DOHH2 (cell line): ENCODE results near the gene LOC128125822.
"Not testable (repeated sequence)": the region's sequence is repeated elsewhere in the genome, so short reads cannot be mapped to it uniquely, and the experiment has no call there.

Source experiments
- H3F3A ChIP-seq: fragments of 200-600 bp; sonication (generic), shearing (Covaris generic); 2 replicates; pipeline ENCODE4 v1.6.0; 2016; ENCODE audit warnings: antibody characterized with exemption, mild to moderate bottlenecking; ENCODE audit not compliant: control insufficient read depth, insufficient read depth
- H3K27ac ChIP-seq: fragments of 200-600 bp; sonication (generic); 2 replicates; pipeline ENCODE4 v1.5.1; 2014; ENCODE audit warnings: low read depth, mild to moderate bottlenecking, low read length, moderate library complexity
- H3K27me3 ChIP-seq: fragments of 200-600 bp; sonication (generic); 2 replicates; pipeline ENCODE4 v1.6.1; 2014; ENCODE audit warnings: mild to moderate bottlenecking, low read length, mixed read lengths; ENCODE audit not compliant: control insufficient read depth
- H3K36me3 ChIP-seq: fragments of 200-600 bp; sonication (generic); 2 replicates; pipeline ENCODE4 v1.6.1; 2014; ENCODE audit warnings: mild to moderate bottlenecking, low read length, moderate library complexity, mixed read lengths; ENCODE audit not compliant: control insufficient read depth
- H3K4me1 ChIP-seq: fragments of 200-600 bp; sonication (generic); 2 replicates; pipeline ENCODE4 v1.6.1; 2014; ENCODE audit warnings: mild to moderate bottlenecking, low read length, mixed read lengths; ENCODE audit not compliant: control insufficient read depth
- H3K4me2 ChIP-seq: fragments of 200-600 bp; sonication (generic); 2 replicates; pipeline ENCODE4 v1.6.0; 2014; ENCODE audit warnings: mild to moderate bottlenecking, low read length, moderate library complexity
- H3K4me3 ChIP-seq: fragments of 200-600 bp; sonication (generic); 2 replicates; pipeline ENCODE4 v1.5.1; 2014; ENCODE audit warnings: mild to moderate bottlenecking, low read length, mixed read lengths
- H3K79me2 ChIP-seq: fragments of 200-600 bp; sonication (generic); 2 replicates; pipeline ENCODE4 v1.6.1; 2014; ENCODE audit warnings: mild to moderate bottlenecking, low read length, mixed read lengths; ENCODE audit not compliant: control insufficient read depth
- H3K9me2 ChIP-seq: fragments of 200-600 bp; sonication (generic); replicated peaks from 2 replicates; pipeline ENCODE4 v1.6.1; 2014; ENCODE audit warnings: mild to moderate bottlenecking, low read length, mixed read lengths; ENCODE audit not compliant: control insufficient read depth
- H3K9me3 ChIP-seq: fragments of 200-600 bp; sonication (generic); 2 replicates; pipeline ENCODE4 v1.6.1; 2014; ENCODE audit warnings: antibody characterized with exemption, low read length, mixed read lengths; ENCODE audit not compliant: control insufficient read depth, insufficient read depth
- H4K20me1 ChIP-seq: fragments of 200-600 bp; sonication (generic); 2 replicates; pipeline ENCODE4 v1.6.0; 2014; ENCODE audit warnings: low read depth, mild to moderate bottlenecking, antibody characterized with exemption, low read length, moderate library complexity; ENCODE audit not compliant: control insufficient read depth, insufficient read depth
- CTCF ChIP-seq: fragments of 200-600 bp; sonication (generic); IDR thresholded peaks from one replicate; pipeline ENCODE4 v1.5.1; 2014; ENCODE audit warnings: antibody characterized with exemption, mild to moderate bottlenecking, low read depth, low read length; ENCODE audit not compliant: poor library complexity, severe bottlenecking
- EZH2phosphoT487 ChIP-seq: fragments of 200-600 bp; sonication (generic); IDR thresholded peaks from 2 replicates; pipeline ENCODE4 v1.6.1; 2017; ENCODE audit warnings: borderline replicate concordance, mild to moderate bottlenecking, antibody characterized with exemption, low read length, moderate library complexity, mixed read lengths

LOC128125822 gene

GRCh38 chr6:63572044-63572746 is at the start of gene LOC128125822, which contains the start of gene PTP4A1:
Gene LOC128125822 (plus strand): TSS chr6:63572480.
Gene PTP4A1 (plus strand): TSS chr6:63572480. CDS start chr6:63576881, 4,401 bp downstream.
- Histone ChIP-seq H3F3A (no peaks in the 10 kb centered on the region), H3K36me3 (peaks cover 45% of the 10 kb centered on the region), H3K4me3 (peak within 1 kb of the TSS; percentile 76), H3K27me3 (no peaks in the 10 kb centered on the region), H3K4me1 (peaks cover 25% of the 10 kb centered on the region), H3K9me3 (no peaks in the 10 kb centered on the region), H3K9me2 (no peaks in the 10 kb centered on the region), H4K20me1 (peaks cover 17% of the 10 kb centered on the region; the same call in 1 of the 2 replicates), H3K79me2 (peaks cover 54% of the 10 kb centered on the region), H3K4me2 (peak within 1 kb of the TSS; percentile 76), H3K27ac (peak within 1 kb of the TSS; percentile 62)
- TF ChIP-seq CTCF: no peak

GRCh38 chr6:63522911-63523287 is 49.4 kb upstream of the LOC128125822 start:
- H4K20me1 ChIP-seq, H3K9me2 ChIP-seq, H3K9me3 ChIP-seq, H3K4me3 ChIP-seq, H3F3A ChIP-seq, H3K27ac ChIP-seq, H3K36me3 ChIP-seq, H3K4me2 ChIP-seq, H3K27me3 ChIP-seq, H3K79me2 ChIP-seq: not testable (repeated sequence)
- peaks cover 10% of the 10 kb centered on the region for H3K4me1 ChIP-seq

GRCh38 chr6:63523630-63524029 is 48.6 kb upstream of the LOC128125822 start:
- Histone ChIP-seq H3F3A (no peaks in the 10 kb centered on the region), H3K4me1 (peaks cover 9% of the 10 kb centered on the region), H3K4me2 (no peak overlapping the region)

More at GRCh38 chr6:63523630-63524029, 48.6 kb upstream of the LOC128125822 start:
- Histone ChIP-seq H3K27me3 (no peaks in the 10 kb centered on the region), H3K9me2 (no peaks in the 10 kb centered on the region), H3K9me3 (no peaks in the 10 kb centered on the region), H3K27ac (no peak overlapping the region), H3K36me3 (no peaks in the 10 kb centered on the region), H3K79me2 (no peaks in the 10 kb centered on the region), H3K4me3 (no peak overlapping the region), H4K20me1 (no peaks in the 10 kb centered on the region)
- TF ChIP-seq CTCF: no peak
- TF ChIP-seq EZH2phosphoT487: no peak
